Peyer's patch (tissue), 4 donors: ENCODE measurements around the gene TSPEAR. TPM values are rescaled to one million over a fixed set of nuclear protein-coding genes. Genes with fewer than 3 reads are reported as not detected.
A peak's percentile ranks its signal among the peaks of the same experiment; 100 is the strongest.
"Not testable (repeated sequence)": the region's sequence is repeated elsewhere in the genome, so short reads cannot be mapped to it uniquely, and the experiment has no call there.

Experiments
- DNase-seq, 3 donors: peaks; one replicate each; pipeline ENCODE4 v3.0.0-alpha.2; 2017 to 2019
- H3K27ac ChIP-seq, 4 donors: fragments of 200-600 bp; sonication (generic); one replicate each; pipeline ENCODE4 v1.5.1; 2016 to 2019
- H3K27me3 ChIP-seq, 2 donors: fragments of 200-600 bp; sonication (generic); one replicate each; pipeline ENCODE4 v1.5.1; 2019
- H3K36me3 ChIP-seq, 3 donors: fragments of 200-600 bp; sonication (generic); one replicate each; pipeline ENCODE4 v1.5.1; 2016 to 2019
- H3K4me1 ChIP-seq, 4 donors: fragments of 200-600 bp; sonication (generic); one replicate each; pipeline ENCODE4 v1.5.1; 2016 to 2019
- H3K4me3 ChIP-seq, 4 donors: fragments of 200-600 bp; sonication (generic); 1 replicate in 3 of 4; 2 replicates in 1 of 4; pipeline ENCODE4 v1.5.1; 2016 to 2019; ENCODE audit warnings: mild to moderate bottlenecking in 1 of 4
- H3K9me3 ChIP-seq, 4 donors: fragments of 200-600 bp; sonication (generic); one replicate each; pipeline ENCODE4 v1.5.1; 2016 to 2019; ENCODE audit warnings: mild to moderate bottlenecking in 1 of 4
- CTCF ChIP-seq, 6 experiments: fragments of 450-650 bp in 4 of 6; fragments of 200-600 bp in 2 of 6; sonication (generic) in 1 of 6; IDR thresholded peaks; one replicate each; pipeline ENCODE4 v1.5.1; 2017 to 2019; ENCODE audit warnings: antibody characterized with exemption in 6 of 6, mild to moderate bottlenecking in 3 of 6, moderate library complexity in 1 of 6
- POLR2A ChIP-seq, 2 donors: fragments of 450-650 bp; IDR thresholded peaks; one replicate each; pipeline ENCODE4 v1.5.1; 2017; ENCODE audit warnings: antibody characterized with exemption in 2 of 2, mild to moderate bottlenecking in 2 of 2, moderate library complexity in 2 of 2
- total RNA-seq, 4 donors: library from RNA; depleted of rRNA; stranded (reverse); fragments of >200 nt; gene quantifications; one replicate each; pipeline ENCODE4 v1.1.0, GENCODE V29; 2016

The TSPEAR gene
- total RNA-seq, 4 donors from 2014 or later, result 0.47 TPM; not detected in 3

GRCh38 chr21:44568261-44568660 is 143.1 kb downstream of the TSPEAR start:
- H3K27me3 ChIP-seq, result no peaks in the 10 kb centered on the region
- H3K4me1 ChIP-seq, result peaks cover 0 to 4% (median 0%) of the 10 kb centered on the region in 4 donors
- no peaks in the 10 kb centered on the region for H3K36me3 ChIP-seq
- H3K27ac ChIP-seq, result no peak overlapping the region
- peak in 1 of 3 donors; percentile 11 for DNase-seq
- H3K4me3 ChIP-seq, result no peak overlapping the region
- TF ChIP-seq POLR2A (IDR thresholded peaks at IDR 0.05), result no peak
- H3K9me3 ChIP-seq, result peaks cover 0 to 5% (median 0%) of the 10 kb centered on the region in 4 donors

- H3K27ac ChIP-seq, result no peak overlapping the region
- H3K4me3 ChIP-seq, result no peak overlapping the region
- DNase-seq, result peak in 1 of 3 donors; percentile 34
- peaks cover 0 to 5% (median 0%) of the 10 kb centered on the region in 4 donors for H3K9me3 ChIP-seq
- no peak for TF ChIP-seq POLR2A (IDR thresholded peaks at IDR 0.05)
- TF ChIP-seq CTCF (IDR thresholded peaks at IDR 0.05), result no peak
- H3K36me3 ChIP-seq, result no peaks in the 10 kb centered on the region
- H3K4me1 ChIP-seq, result peaks cover 0 to 4% (median 0%) of the 10 kb centered on the region in 4 donors
- no peaks in the 10 kb centered on the region for H3K27me3 ChIP-seq
These were observed 143.7 kb downstream of the TSPEAR start for GRCh38 chr21:44567481-44568171.

GRCh38 chr21:44566403-44566802 is 145.0 kb downstream of the TSPEAR start:
- Histone ChIP-seq H3K4me1 (peaks cover 0 to 4% (median 0%) of the 10 kb centered on the region in 4 donors), H3K36me3 (no peaks in the 10 kb centered on the region), H3K27me3 (no peaks in the 10 kb centered on the region), H3K4me3 (no peak overlapping the region), H3K9me3 (peaks cover 0 to 4% (median 0%) of the 10 kb centered on the region in 4 donors), H3K27ac (no peak overlapping the region)
- DNase-seq, result no peak
- TF ChIP-seq CTCF (IDR thresholded peaks at IDR 0.05) (no peak), POLR2A (IDR thresholded peaks at IDR 0.05) (no peak)

GRCh38 chr21:44564886-44565598 is 146.3 kb downstream of the TSPEAR start:
- Histone ChIP-seq H3K4me3 (no peak overlapping the region), H3K27me3 (no peaks in the 10 kb centered on the region), H3K9me3 (no peaks in the 10 kb centered on the region), H3K4me1 (peaks cover 0 to 4% (median 0%) of the 10 kb centered on the region in 4 donors), H3K36me3 (no peaks in the 10 kb centered on the region), H3K27ac (no peak overlapping the region)
- no peak for DNase-seq
- TF ChIP-seq POLR2A (IDR thresholded peaks at IDR 0.05), result no peak
- TF ChIP-seq CTCF (IDR thresholded peaks at IDR 0.05), result no peak

- TF ChIP-seq CTCF (IDR thresholded peaks at IDR 0.05) (no peak), POLR2A (IDR thresholded peaks at IDR 0.05) (no peak)
- DNase-seq, result no peak
- Histone ChIP-seq H3K27me3 (no peaks in the 10 kb centered on the region), H3K27ac (no peak overlapping the region), H3K4me1 (peaks cover 0 to 4% (median 0%) of the 10 kb centered on the region in 4 donors), H3K9me3 (no peaks in the 10 kb centered on the region), H3K36me3 (no peaks in the 10 kb centered on the region), H3K4me3 (no peak overlapping the region)
These were observed 147.3 kb downstream of the TSPEAR start for GRCh38 chr21:44564099-44564498.

GRCh38 chr21:44558695-44559094 is 152.7 kb downstream of the TSPEAR start, which contains the start of gene KRTAP10-3:
Gene KRTAP10-3 (minus strand): TSS chr21:44558795. CDS start chr21:44558715, 80 bp downstream.
- no peaks in the 10 kb centered on the region for H3K9me3 ChIP-seq
- no peaks in the 10 kb centered on the region for H3K27me3 ChIP-seq
- TF ChIP-seq CTCF (IDR thresholded peaks at IDR 0.05) (no peak), POLR2A (IDR thresholded peaks at IDR 0.05) (no peak)
- no peaks in the 10 kb centered on the region for H3K4me1 ChIP-seq
- DNase-seq, result no peak
- no peak within 1 kb of the TSS for H3K27ac ChIP-seq
- H3K4me3 ChIP-seq, result no peak within 1 kb of the TSS
- H3K36me3 ChIP-seq, result no peaks in the 10 kb centered on the region

GRCh38 chr21:44558329-44558675 is 153.1 kb downstream of the TSPEAR start:
- H3K9me3 ChIP-seq, H3K27ac ChIP-seq, H3K36me3 ChIP-seq, H3K4me3 ChIP-seq, DNase-seq, H3K4me1 ChIP-seq, H3K27me3 ChIP-seq: not testable (repeated sequence)
